Transverse colon (tissue), 3 donors: Measurements from ENCODE around the gene AOAH.

Source experiments
- EP300 ChIP-seq: sonication (generic); formaldehyde crosslinking; IDR thresholded peaks from one replicate; pipeline ENCODE4 v1.6.1; 2017; ENCODE audit warnings: antibody characterized with exemption, low read depth
- TF ChIP-seq, protein P1 (sequence below), 5 experiments: fragments of 200-600 bp in 3 of 5; fragments of 450-650 bp in 2 of 5; sonication (generic) in 3 of 5; IDR thresholded peaks; 1 replicate in 2 of 5; 2 replicates in 3 of 5; pipeline ENCODE4 v1.5.1; 2016 to 2017; ENCODE audit warnings: antibody characterized with exemption in 5 of 5, inconsistent platforms in 3 of 5, mild to moderate bottlenecking in 2 of 5, moderate library complexity in 1 of 5

DNA sequence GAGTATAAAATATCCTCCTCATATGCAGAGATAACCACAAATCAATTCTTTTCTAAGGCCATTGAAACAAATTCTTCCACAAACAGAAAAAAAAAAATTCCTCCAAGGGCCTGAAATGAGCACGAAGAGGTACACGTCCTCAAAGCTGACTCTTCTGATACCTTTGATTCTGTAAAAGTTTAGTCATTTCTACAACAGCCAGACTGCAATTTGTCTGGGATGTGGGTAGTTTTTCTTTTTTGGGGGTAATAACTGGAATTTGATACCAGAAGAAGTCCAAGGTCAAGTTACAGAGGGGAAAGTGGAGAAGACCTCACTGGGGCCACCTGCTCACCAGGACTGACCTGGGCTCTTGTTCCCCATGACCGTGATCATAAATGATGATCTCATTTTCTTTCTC lies 121.8 kb downstream of the AOAH start:
- no peak for TF ChIP-seq EP300
- TF ChIP-seq, protein P1, sequence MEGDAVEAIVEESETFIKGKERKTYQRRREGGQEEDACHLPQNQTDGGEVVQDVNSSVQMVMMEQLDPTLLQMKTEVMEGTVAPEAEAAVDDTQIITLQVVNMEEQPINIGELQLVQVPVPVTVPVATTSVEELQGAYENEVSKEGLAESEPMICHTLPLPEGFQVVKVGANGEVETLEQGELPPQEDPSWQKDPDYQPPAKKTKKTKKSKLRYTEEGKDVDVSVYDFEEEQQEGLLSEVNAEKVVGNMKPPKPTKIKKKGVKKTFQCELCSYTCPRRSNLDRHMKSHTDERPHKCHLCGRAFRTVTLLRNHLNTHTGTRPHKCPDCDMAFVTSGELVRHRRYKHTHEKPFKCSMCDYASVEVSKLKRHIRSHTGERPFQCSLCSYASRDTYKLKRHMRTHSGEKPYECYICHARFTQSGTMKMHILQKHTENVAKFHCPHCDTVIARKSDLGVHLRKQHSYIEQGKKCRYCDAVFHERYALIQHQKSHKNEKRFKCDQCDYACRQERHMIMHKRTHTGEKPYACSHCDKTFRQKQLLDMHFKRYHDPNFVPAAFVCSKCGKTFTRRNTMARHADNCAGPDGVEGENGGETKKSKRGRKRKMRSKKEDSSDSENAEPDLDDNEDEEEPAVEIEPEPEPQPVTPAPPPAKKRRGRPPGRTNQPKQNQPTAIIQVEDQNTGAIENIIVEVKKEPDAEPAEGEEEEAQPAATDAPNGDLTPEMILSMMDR (IDR thresholded peaks at IDR 0.05): no peak
